GM18517 (cell line): ENCODE data around the gene CDC42BPB.
"Not testable (repeated sequence)": the region's sequence is repeated elsewhere in the genome, so short reads cannot be mapped to it uniquely, and the experiment has no call there.

Experiments
- ATAC-seq: cut with Tn5 transposase; IDR thresholded peaks from one replicate; pipeline ENCODE4 v1.9.1; 2021; ENCODE audit warnings: mild to moderate bottlenecking, moderate library complexity; ENCODE audit not compliant: unreplicated experiment

The CDC42BPB gene

GRCh38 chr14:103050935-103051334 is 6.4 kb downstream of the CDC42BPB start:
- no peak for ATAC-seq

DNA sequence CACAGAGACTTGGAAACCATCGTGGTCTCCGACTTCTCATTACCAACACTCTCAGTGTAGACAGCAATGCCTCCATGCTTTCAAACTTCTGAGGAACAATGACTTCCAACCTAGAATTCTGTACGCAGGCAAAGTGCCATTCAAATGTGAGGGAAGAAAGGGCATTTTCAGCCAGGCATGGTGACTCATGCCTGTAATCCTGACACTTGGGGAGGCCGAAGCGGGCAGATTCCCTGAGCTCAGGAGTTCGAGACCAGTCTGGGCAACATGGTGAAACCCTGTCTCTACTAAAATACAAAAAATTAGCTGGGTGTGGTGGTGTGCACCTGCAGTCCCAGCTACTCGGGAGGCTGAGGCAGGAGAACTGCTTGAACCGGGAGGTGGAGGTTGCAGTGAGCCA is 9.9 kb downstream of the CDC42BPB start:
- ATAC-seq: not testable (repeated sequence)

- ATAC-seq: no peak
These were observed 11.9 kb downstream of the CDC42BPB start for GRCh38 chr14:103045371-103045869.

DNA sequence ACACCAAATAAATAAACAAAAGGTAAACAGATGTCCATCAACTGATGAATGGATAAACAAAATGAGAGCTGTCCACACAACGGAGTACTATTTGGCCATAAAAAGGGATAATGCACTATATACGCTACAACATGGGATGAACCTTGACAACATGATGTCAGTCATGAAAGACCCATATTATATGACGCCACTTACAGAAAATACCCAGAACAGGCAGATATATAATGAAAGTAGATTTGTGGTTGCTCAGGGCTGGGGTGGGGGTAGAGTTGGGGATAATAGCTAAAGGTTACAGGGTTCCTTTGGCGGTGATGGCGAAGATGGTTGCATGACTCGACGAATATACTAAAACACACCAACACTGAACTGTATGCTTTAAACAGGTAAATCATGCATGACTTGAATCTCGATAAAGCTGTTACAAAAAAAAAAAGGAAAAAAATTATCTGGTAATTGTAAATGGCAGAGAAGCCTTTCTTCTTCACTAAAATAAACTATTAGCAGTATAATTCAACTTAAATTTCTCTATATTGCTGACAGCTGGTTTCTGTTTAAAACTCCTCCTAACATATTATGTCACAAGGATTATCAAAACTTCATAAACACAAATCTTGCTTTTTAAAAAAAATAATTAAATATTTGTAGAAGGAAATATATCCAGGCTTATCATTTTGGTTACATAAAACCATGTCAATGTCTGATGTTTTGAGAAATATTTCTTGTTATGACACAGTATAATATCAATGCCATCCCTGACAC is 13.9 kb downstream of the CDC42BPB start:
- no peak for ATAC-seq

DNA sequence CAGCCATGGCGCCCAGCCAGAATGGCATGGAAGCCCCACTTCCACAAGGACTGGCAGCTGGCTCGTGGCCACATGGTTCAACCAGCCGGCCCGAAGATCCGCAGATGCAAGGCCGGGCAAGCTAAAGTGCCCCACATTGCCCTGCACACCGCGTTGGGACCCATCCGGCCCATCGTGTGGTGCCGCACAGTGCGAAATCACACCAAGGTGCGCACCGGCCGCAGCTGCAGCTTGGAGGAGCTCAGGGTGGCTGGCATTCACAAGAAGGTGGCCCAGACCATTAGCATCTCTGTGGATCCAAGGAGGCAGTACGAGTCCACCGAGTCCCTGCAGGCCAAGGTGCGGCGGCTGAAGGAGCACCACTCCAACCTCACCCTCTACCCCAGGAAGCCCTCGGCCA is 15.9 kb downstream of the CDC42BPB start:
- no peak for ATAC-seq

- ATAC-seq: no peak
These were observed 23.7 kb downstream of the CDC42BPB start for GRCh38 chr14:103033681-103034096.

GRCh38 chr14:103031956-103032355 is 25.4 kb downstream of the CDC42BPB start:
- no peak for ATAC-seq

GRCh38 chr14:103031566-103031911 is 25.8 kb downstream of the CDC42BPB start:
- ATAC-seq: no peak

- no peak for ATAC-seq
These were observed 26.4 kb downstream of the CDC42BPB start for GRCh38 chr14:103030741-103031565.

GRCh38 chr14:103029936-103030335 is 27.4 kb downstream of the CDC42BPB start:
- ATAC-seq: no peak

DNA sequence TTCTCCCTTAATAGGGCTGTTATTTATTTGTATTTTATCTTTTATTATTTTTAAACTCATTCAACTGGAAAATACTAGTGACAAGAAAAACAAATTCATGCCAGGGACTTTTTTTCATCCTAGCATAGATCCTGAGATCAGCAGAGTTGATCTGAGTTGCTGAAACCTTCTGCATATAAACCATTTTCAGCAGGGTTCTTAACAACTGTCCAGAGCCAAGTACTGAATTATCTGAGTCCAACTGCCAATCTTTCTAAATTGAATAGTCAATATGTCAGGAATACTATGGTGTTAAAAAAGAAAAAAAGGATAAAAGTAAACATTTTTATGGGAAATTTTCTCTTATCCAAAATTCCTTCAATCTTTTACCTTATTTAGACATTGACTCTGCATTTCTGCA is 28.6 kb downstream of the CDC42BPB start:
- ATAC-seq: no peak

GRCh38 chr14:103028161-103028767 is 29.1 kb downstream of the CDC42BPB start:
- ATAC-seq: no peak

DNA sequence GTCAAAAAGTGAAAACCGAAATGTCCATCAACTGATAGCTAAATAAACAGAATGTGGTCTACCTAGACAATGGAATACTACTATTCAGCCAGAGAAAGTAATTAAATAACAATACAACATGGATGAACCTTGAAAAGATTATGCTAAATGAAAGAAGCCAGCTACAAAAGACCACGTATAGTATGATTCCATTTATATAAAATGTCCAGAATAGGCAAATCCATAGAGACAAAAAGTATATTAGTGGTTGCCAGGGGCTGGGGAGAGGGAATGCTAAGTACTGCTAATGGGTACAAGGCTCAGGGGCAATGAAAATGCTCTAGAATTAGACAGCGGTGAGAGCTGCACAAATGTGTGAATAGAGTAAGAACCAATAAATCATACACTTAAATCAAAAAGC is 29.9 kb downstream of the CDC42BPB start:
- ATAC-seq: no peak

- no peak for ATAC-seq
These were observed 30.4 kb downstream of the CDC42BPB start for GRCh38 chr14:103026988-103027387.

DNA sequence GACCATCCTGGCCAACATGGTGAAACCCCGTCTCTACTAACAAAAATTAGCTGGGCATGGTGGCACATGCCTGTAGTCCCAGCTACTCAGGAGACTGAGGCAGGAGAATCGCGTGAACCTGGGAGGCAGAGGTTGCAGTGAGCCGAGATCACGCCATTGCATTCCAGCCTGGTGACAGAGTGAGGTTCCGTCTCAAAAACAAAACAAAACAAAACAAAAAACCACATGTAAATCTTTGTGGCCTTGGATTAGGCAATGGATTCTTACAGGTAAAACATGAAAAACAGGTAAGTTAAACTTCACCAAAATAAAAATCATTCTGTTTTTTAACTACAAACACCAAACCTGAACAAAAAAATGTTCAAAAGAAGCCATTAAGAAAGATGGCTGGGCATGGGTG is 31.2 kb downstream of the CDC42BPB start:
- ATAC-seq: not testable (repeated sequence)

GRCh38 chr14:103023881-103024473 is 33.4 kb downstream of the CDC42BPB start:
- ATAC-seq: no peak

DNA sequence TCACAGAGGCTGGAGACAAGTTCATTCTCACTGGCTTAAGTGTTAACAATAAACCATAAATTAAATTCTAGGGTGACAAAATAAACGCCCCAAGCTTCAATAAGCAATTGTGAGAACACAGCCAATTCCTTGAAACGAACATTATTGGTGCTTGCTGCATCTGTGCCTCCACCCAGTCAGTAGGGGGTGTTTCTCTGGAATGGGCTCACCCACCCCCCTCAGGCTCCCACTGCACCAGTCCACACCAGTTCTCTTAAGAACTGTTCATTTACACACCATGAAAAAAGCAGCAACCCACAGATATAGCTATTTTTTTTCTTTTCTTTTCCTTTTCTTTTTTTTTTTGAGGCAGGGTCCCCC is 34.7 kb downstream of the CDC42BPB start:
- ATAC-seq: no peak

DNA sequence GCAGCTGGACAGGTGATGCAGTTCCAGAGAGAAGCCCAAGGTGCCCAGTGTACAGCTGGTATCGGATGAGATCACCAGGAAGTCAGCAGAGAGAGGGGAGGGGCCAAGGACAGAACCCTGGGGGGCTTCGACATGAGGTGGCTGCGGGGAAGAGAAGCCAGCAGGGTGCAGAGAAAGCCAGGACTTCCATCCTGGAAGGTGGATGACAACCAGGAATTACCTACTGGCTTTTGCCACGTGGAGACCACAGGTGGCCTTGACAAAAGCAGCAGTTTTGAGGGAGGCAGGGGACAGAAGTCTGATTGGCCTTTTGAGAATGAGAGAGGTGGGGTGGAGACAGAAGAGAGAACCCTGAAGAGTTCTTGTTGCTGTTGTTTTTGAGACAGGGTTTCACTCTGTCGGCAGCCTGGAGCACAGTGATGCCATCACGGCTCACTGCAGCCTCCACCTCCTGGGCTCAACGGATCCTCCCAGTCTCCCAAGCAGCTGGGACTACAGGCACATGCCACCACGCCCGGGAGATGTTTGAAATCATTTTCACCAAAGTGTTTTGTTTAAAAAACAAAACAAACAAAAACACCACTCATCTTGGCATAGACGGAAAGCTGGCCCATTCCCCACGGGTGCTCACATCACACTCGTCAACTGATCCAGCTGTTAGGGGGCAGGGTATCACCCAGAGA is 35.2 kb downstream of the CDC42BPB start:
- no peak for ATAC-seq

- ATAC-seq: no peak
These were observed 35.7 kb downstream of the CDC42BPB start for GRCh38 chr14:103021684-103022001.

GRCh38 chr14:103020271-103021170 is 36.8 kb downstream of the CDC42BPB start:
- no peak for ATAC-seq
